COLO829 (cell line): ENCODE data around the gene GRAMD2B.
A peak's percentile ranks its signal among the peaks of the same experiment; 100 is the strongest.
"Not testable (repeated sequence)": the region's sequence is repeated elsewhere in the genome, so short reads cannot be mapped to it uniquely, and the experiment has no call there.

ENCODE experiments used
- DNase-seq: peaks from one replicate; pipeline ENCODE4 v3.0.0; 2012; ENCODE audit warnings: low spot score

The GRAMD2B gene

GRCh38 chr5:126422994-126423788 lies at the start of gene GRAMD2B:
GRAMD2B (plus strand) TSS chr5:126423409; CDS start chr5:126423607, 198 bp downstream.
- DNase-seq = peak; percentile 40

- DNase-seq = no peak
Observed at GRCh38 chr5:126374109-126374416, 49.1 kb upstream of the GRAMD2B start.

- DNase-seq = no peak
Observed at GRCh38 chr5:126376443-126376842, 46.8 kb upstream of the GRAMD2B start.

GRCh38 chr5:126377424-126377823 lies 45.8 kb upstream of the GRAMD2B start:
- no peak for DNase-seq

DNA sequence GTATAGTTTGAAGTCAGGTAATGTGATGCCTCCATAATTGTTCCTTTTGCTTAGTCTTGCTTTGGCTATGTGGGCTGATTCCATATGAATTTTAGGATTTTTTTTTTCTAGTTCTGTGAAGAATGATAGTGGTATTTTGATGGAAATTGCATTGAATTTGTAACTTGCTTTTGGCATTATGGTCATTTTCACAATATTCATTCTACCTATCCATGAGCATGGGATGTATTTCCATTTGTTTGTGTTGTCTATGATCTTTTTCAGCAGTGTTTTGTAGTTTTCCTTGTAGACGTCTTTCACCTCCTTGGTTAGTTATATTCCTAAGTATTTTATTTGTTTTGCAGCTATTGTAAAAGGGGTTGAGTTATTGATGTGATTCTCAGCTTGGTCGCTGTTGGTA lies 42.9 kb upstream of the GRAMD2B start:
- DNase-seq = not testable (repeated sequence)

GRCh38 chr5:126383246-126383645 lies 40.0 kb upstream of the GRAMD2B start:
- no peak for DNase-seq

GRCh38 chr5:126383776-126384175 lies 39.4 kb upstream of the GRAMD2B start:
- no peak for DNase-seq

GRCh38 chr5:126384985-126385384 lies 38.2 kb upstream of the GRAMD2B start:
- no peak for DNase-seq

DNA sequence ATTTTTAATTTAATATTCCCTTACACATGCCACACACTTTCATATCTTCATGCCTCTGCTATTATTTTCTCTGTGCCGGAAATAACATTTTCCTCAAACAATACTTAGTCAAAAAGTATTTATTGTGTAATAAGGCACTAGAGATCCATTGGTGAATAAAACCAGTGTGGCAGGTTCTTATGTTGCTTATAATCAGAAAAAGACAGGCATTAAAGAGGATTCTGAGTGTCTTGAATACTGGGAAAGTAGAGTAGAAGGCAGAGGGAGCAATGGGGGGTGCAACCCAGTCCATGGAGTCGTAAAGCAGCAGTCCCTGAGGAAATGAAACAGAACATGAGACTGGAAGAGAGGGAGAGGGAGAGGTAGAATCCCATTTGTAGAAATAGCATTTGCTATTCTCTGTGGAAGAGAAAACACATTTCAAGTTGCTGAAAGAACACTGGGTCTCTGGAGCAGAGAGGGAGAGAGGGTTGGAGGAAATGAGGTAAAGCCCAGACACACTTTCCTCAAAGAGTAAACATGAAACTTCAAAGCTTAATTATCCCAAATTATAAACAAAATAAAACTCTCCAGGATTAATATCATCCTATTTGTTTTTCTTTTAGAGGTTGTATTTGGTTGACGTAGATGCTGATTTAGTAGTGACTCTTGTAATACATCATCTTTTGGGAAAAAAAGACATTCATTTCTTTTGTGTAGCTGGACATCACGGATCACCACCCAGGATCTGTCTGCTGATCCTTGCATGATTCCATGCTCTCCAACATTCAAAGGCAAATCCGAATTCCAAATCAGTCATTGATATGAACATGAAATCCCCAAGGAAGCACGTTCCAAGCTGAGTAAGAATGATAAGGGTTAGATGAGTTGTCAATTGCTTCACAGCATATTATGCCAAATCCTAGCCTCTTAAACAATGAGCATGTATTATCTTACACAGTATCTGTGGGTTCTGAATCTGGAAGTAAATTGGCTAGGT lies 37.4 kb upstream of the GRAMD2B start:
- DNase-seq = no peak

DNA sequence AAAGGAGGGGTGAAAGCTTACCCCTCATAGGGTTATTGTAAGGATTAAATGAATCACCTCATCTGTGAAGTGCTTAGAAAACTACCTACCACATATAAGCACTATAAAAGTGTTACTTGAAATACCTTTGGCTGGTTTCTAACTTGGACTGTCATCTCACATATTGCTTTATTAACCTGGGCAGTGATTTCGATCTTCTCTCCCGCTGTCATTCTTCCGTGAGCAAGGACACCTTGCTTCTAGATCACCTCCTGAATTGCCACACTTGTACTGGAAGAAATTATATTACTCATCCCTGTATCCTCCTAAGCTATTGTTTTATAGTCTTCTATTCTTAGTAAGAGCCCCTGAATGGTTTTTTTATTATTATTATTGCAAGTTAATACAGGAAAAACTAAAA lies 34.0 kb upstream of the GRAMD2B start:
- no peak for DNase-seq

- DNase-seq = no peak
Observed at GRCh38 chr5:126390051-126390450, 33.2 kb upstream of the GRAMD2B start.

DNA sequence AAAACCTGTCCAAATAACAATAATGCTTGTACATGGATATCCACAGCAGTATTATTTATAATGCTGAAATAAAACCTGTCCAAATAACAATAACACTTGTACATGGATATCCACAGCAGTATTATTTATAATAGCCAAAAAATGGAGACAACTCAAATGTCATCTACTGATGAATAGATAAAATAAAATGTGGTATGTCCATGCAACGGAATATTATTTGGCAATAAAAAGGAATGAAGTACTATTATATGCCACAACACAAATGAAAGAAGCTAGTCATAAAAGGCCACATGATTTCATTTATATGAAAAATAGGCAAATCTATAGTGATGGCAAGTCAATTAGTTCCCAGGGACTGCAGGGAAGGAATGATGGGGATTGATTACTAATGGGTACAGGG lies 31.8 kb upstream of the GRAMD2B start:
- no peak for DNase-seq

- no peak for DNase-seq
Observed at GRCh38 chr5:126394211-126394788, 28.9 kb upstream of the GRAMD2B start.

- DNase-seq = no peak
Observed at GRCh38 chr5:126395198-126395597, 28.0 kb upstream of the GRAMD2B start.

DNA sequence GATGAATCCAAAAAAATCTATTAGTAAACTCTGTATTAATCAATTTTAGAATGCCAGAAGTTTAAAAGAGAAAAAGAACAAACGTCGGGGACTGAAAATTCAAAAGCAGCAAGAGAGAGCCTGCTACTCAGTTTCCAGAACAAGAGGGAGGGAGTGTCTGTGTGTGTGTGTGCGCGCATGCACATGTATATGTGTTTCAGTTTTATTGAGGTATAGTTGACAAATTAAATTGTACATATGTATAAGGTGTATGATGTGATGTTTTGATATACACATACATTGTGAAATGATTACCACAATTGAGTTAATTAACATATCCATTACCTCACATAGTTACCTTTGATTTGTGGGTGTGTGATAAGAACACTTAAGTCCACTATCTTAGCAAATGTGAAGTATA lies 27.6 kb upstream of the GRAMD2B start:
- DNase-seq = no peak

GRCh38 chr5:126396721-126397120 lies 26.5 kb upstream of the GRAMD2B start:
- DNase-seq = not testable (repeated sequence)

DNA sequence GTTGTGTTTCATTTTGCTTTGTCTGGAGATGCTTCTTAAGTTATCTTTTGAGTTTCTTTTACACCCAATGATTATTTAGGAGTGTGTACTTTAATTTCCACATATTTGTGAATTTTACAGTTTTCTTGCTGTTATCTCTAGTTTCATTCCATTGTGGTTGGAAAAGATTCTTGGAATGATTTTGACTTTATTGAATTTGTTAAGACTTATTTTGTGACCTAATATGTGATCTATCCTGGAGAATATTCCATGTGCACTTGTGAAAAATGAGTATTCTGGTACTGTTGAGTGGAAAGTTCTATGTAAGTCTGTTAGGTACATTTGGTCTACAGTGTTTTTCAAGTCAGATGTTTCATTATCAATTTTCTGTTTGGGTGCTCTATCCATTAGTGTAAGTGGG lies 24.4 kb upstream of the GRAMD2B start:
- no peak for DNase-seq

DNA sequence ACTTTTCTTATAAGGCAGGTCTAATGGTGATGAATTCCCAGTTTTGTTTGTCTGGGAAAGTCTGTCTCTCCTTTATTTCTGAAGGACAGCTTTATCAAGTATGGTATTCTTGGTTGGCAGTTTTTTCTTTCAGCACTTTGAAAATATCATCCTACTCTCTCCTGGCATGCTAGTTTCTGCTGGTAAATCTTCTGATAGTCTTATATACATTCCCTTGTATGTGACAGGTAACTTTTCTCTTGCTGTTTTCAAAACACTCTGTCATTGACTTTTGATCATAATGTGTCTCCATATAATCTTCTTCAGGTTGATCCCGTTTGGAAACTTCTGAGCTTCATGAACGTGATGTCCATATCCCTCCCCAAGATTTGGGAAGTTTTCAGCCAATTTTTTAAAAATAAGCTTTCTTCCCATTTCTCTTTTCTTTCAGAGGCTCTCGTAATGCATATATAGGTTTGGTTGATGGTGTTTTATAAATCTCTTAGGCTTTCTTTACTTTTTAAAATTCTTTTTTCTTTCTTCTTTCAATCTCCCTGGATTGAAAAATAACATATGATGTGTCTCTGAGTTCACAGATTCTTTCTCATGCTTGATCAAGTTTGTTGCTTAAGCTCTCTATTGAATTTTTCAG lies 22.5 kb upstream of the GRAMD2B start:
- DNase-seq = no peak

- DNase-seq = no peak
Observed at GRCh38 chr5:126402621-126403555, 20.3 kb upstream of the GRAMD2B start.

DNA sequence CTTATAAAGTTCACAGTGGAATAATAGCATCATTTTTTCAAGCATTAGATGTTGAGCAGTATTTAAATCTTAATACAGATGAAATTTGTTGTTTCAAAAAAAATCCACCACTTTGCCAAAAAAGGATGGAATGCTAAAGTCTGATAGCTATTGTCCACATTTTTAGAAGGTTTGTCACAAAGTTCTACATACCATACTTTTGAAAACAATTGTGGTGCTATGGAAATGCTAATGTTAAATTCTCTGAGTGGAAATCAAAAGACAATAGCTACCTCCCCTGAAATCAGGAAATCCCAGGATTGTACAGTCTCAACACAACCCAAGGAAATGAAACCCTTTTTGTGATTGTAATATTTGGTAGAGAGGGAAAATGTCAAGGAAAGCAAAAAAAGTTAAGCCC lies 19.3 kb upstream of the GRAMD2B start:
- no peak for DNase-seq

DNA sequence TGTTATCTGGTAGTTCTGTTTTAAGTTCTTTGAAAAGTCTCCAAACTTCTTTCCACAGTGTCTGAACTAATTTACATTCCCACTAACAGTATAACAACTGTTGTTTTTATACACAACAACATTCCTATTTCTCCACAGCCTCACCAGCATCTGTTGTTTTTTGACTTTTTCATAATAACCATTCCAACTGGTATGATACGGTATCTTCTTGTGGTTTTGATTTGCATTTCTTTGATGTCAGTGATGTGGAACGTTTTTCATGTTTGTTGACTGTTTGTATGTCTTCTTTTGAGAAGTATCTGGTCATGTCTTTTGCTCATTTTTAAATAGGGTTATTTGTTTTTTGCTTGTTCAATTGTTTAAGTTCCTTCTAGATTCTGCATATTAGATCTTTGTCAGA lies 12.6 kb upstream of the GRAMD2B start:
- DNase-seq = no peak
